Ishikawa (cell line): ENCODE data around the gene CPEB2.

Experiments used
- CREB1 ChIP-seq: IDR thresholded peaks from 2 replicates; pipeline ENCODE4 v1.6.1; 2012; ENCODE audit warnings: low read depth
- EP300 ChIP-seq: IDR thresholded peaks from 2 replicates; pipeline ENCODE4 v1.6.1; 2012; ENCODE audit warnings: borderline replicate concordance
- FOXM1 ChIP-seq: IDR thresholded peaks from 2 replicates; pipeline ENCODE4 v1.6.1; 2012; ENCODE audit warnings: low read depth, borderline replicate concordance
- NFIC ChIP-seq: IDR thresholded peaks from 2 replicates; pipeline ENCODE4 v1.6.1; 2012
- TCF12 ChIP-seq: IDR thresholded peaks from 2 replicates; pipeline ENCODE4 v1.6.1; 2012; ENCODE audit warnings: low read depth
- ZBTB7A ChIP-seq: IDR thresholded peaks from 2 replicates; pipeline ENCODE4 v1.6.1; 2012; ENCODE audit warnings: low read depth
- TF ChIP-seq, protein P1 (sequence below): IDR thresholded peaks from 2 replicates; pipeline ENCODE4 v1.6.1; 2012; ENCODE audit warnings: low read depth, mild to moderate bottlenecking

DNA sequence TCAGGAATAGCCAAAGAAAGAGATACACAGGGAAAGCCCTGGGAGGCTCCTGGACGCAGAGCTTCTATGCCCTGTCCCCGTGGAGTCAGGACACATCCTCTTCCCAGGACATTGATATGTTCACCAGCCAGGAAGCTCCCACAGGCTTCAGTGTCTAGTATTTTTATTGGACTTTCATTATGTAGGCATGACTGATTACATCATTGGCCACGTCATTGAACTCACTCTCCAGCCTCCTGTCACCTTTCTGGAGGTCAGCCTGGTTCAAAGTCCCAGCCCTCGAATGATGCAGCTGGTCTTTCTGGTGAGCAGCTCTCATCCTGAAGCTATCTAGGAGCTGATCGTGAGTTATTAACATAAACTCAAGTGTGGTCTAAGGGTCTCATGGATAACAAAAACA is 104.1 kb downstream of the CPEB2 start:
- TF ChIP-seq, protein P1, sequence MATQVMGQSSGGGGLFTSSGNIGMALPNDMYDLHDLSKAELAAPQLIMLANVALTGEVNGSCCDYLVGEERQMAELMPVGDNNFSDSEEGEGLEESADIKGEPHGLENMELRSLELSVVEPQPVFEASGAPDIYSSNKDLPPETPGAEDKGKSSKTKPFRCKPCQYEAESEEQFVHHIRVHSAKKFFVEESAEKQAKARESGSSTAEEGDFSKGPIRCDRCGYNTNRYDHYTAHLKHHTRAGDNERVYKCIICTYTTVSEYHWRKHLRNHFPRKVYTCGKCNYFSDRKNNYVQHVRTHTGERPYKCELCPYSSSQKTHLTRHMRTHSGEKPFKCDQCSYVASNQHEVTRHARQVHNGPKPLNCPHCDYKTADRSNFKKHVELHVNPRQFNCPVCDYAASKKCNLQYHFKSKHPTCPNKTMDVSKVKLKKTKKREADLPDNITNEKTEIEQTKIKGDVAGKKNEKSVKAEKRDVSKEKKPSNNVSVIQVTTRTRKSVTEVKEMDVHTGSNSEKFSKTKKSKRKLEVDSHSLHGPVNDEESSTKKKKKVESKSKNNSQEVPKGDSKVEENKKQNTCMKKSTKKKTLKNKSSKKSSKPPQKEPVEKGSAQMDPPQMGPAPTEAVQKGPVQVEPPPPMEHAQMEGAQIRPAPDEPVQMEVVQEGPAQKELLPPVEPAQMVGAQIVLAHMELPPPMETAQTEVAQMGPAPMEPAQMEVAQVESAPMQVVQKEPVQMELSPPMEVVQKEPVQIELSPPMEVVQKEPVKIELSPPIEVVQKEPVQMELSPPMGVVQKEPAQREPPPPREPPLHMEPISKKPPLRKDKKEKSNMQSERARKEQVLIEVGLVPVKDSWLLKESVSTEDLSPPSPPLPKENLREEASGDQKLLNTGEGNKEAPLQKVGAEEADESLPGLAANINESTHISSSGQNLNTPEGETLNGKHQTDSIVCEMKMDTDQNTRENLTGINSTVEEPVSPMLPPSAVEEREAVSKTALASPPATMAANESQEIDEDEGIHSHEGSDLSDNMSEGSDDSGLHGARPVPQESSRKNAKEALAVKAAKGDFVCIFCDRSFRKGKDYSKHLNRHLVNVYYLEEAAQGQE: no peak
- no peak for TF ChIP-seq EP300
- no peak for TF ChIP-seq CREB1
- no peak for TF ChIP-seq ZBTB7A
- no peak for TF ChIP-seq NFIC
- no peak for TF ChIP-seq TCF12
- no peak for TF ChIP-seq FOXM1
